ENCODE data around the gene DAPK2.

The DAPK2 gene

GRCh38 chr15:64051407-64052259, 5.3 kb upstream of the DAPK2 start:
- H3K4me3 ChIP-seq (ENCODE audit: low read depth, low read length) = no peak overlapping the region
- TF ChIP-seq, protein P1, sequence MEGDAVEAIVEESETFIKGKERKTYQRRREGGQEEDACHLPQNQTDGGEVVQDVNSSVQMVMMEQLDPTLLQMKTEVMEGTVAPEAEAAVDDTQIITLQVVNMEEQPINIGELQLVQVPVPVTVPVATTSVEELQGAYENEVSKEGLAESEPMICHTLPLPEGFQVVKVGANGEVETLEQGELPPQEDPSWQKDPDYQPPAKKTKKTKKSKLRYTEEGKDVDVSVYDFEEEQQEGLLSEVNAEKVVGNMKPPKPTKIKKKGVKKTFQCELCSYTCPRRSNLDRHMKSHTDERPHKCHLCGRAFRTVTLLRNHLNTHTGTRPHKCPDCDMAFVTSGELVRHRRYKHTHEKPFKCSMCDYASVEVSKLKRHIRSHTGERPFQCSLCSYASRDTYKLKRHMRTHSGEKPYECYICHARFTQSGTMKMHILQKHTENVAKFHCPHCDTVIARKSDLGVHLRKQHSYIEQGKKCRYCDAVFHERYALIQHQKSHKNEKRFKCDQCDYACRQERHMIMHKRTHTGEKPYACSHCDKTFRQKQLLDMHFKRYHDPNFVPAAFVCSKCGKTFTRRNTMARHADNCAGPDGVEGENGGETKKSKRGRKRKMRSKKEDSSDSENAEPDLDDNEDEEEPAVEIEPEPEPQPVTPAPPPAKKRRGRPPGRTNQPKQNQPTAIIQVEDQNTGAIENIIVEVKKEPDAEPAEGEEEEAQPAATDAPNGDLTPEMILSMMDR (conservative IDR thresholded peaks at IDR 0.05; ENCODE audit: low read depth, low read length) = no peak
- no peak for DNase-seq (ENCODE audit: low read depth)

DNA sequence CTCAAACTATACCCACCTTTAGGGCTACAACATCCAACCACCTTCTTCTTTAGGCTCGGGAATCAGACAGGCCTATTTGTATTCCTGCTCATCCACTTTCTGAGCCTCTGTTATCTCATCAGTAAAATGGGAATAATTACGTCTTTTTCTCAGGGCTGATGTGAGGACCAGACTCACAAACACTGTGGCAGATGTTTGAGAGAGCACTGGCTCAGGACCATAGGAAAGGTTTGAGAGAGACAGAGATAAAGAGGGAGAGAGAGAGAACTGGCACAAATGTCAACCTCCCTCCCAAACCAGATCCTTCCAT, 4.8 kb upstream of the DAPK2 start:
- H3K4me3 ChIP-seq (ENCODE audit: low read depth, low read length) = no peak overlapping the region
- TF ChIP-seq, protein P1 (conservative IDR thresholded peaks at IDR 0.05; ENCODE audit: low read depth, low read length) = no peak
- DNase-seq (ENCODE audit: low read depth) = no peak

GRCh38 chr15:64050281-64051092, 4.2 kb upstream of the DAPK2 start:
- TF ChIP-seq, protein P1 (conservative IDR thresholded peaks at IDR 0.05; ENCODE audit: low read depth, low read length) = no peak
- H3K4me3 ChIP-seq (ENCODE audit: low read depth, low read length) = no peak overlapping the region
- DNase-seq (ENCODE audit: low read depth) = no peak

GRCh38 chr15:64048781-64049460, 2.6 kb upstream of the DAPK2 start:
- DNase-seq (ENCODE audit: low read depth) = no peak
- TF ChIP-seq, protein P1 (conservative IDR thresholded peaks at IDR 0.05; ENCODE audit: low read depth, low read length) = no peak
- no peak overlapping the region for H3K4me3 ChIP-seq (ENCODE audit: low read depth, low read length)

DNA sequence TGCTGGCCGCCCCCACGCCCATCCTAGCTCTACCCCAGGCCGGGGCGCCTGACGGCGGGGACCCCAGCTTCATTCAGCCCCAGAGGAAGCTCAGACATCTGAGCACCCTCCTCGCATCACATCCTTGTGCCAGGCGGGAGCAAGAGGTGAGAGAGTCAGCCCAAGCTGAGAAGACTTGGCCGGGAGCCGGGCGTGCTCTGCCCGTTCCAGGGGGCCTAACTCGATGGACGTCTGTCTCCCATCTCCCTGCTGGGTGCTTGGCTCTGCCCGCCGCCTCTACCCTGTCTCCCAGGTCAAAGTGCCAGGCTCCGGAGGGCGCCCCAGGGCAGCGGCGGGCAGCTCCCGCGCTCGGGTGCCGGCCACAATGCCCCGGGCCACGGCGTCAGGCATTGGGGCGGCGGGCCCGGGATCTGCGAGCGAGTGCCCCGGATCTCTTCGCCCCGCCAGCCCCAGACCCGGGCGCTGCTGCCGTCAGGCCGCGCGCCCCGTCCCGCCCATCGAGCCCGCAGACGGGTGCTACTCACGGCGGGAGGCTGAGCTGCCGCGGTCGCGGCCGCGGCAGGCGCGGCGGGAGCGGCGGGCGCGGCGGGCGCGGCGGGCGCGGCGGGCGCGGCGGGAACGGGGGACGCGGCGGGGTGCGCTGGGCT, 388 bp downstream of the DAPK2 start:
- TF ChIP-seq, protein P1 (conservative IDR thresholded peaks at IDR 0.05; ENCODE audit: low read depth, low read length) = no peak
- H3K4me3 ChIP-seq (ENCODE audit: low read depth, low read length) = peak overlapping the region; percentile 59
- no peak for DNase-seq (ENCODE audit: low read depth)

GRCh38 chr15:64045101-64045435, 1.2 kb downstream of the DAPK2 start:
- no peak for DNase-seq (ENCODE audit: low read depth)
- TF ChIP-seq, protein P1 (conservative IDR thresholded peaks at IDR 0.05; ENCODE audit: low read depth, low read length) = no peak
- peak overlapping the region; percentile 59 for H3K4me3 ChIP-seq (ENCODE audit: low read depth, low read length)
